Endothelial cell of umbilical vein (primary cell): ENCODE results near the gene CRYBA4. TPM values are rescaled to one million over a fixed set of nuclear protein-coding genes. Genes with fewer than 3 reads are reported as not detected.
A peak's percentile ranks its signal among the peaks of the same experiment; 100 is the strongest.

Experiments
- BruUV-seq: library from RNA; stranded (reverse); fragments of 400-500 nt; replicated peaks from 2 replicates; lab custom pipeline; 2021; lab: Mats Ljungman, UMichigan
- CTCF ChIA-PET: fragments of 300-600, 350-600 bp; sonication (Branson Sonifier 250); formaldehyde crosslinking; loops from one replicate; lab custom pipeline; 2021; ENCODE audit warnings: antibody characterized with exemption, inconsistent platforms; lab: Charles Lee
- POLR2A ChIA-PET: fragments of 300-600, 350-600 bp; sonication (Branson Sonifier 250); formaldehyde crosslinking; loops from one replicate; lab custom pipeline; 2021; ENCODE audit warnings: antibody characterized with exemption, inconsistent platforms; lab: Charles Lee
- DNase-seq: peaks from one replicate; pipeline ENCODE4 v3.0.0-alpha.2; 2011; ENCODE audit warnings: low read depth, low spot score
- FAIRE-seq: peaks from 2 replicates; lab custom pipeline; 2011; peaks lifted over from hg19 to GRCh38; lab: Jason Lieb, UNC
- H2AFZ ChIP-seq: 2 replicates; pipeline ENCODE4 v1.6.0; 2012; ENCODE audit warnings: low read depth, low read length, control low read depth, inconsistent platforms
- H3K27ac ChIP-seq: 2 replicates; pipeline ENCODE4 v1.5.1; 2011; ENCODE audit warnings: low read depth, mild to moderate bottlenecking, control low read depth, low read length, moderate library complexity; ENCODE audit not compliant: insufficient read depth
- H3K27me3 ChIP-seq, 2 experiments: 2 replicates each; pipeline versions ENCODE4 v1.6.0 to v1.6.1; 2011; ENCODE audit warnings: low read length in 2 of 2, mixed read lengths in 1 of 2; ENCODE audit not compliant: control insufficient read depth in 2 of 2, insufficient read depth in 2 of 2
- H3K36me3 ChIP-seq, 2 experiments: 2 replicates in 1 of 2; 3 replicates in 1 of 2; pipeline ENCODE4 v1.5.1; 2011; ENCODE audit warnings: low read length in 2 of 2, mild to moderate bottlenecking in 1 of 2, moderate library complexity in 1 of 2; ENCODE audit not compliant: control insufficient read depth in 2 of 2, insufficient read depth in 2 of 2; ENCODE audit errors: extremely low read depth in 1 of 2
- H3K4me1 ChIP-seq: 3 replicates; pipeline ENCODE4 v1.5.1; 2011; ENCODE audit warnings: mild to moderate bottlenecking, low read length; ENCODE audit not compliant: control insufficient read depth, insufficient read depth; ENCODE audit errors: extremely low read depth
- H3K4me2 ChIP-seq: 2 replicates; pipeline ENCODE4 v1.6.1; 2011; ENCODE audit warnings: low read length, control low read depth, mixed read lengths; ENCODE audit not compliant: insufficient read depth
- H3K4me3 ChIP-seq, 3 experiments: fragments of 200-600 bp in 1 of 3; sonication (generic), shearing (Covaris generic) in 1 of 3; replicated peaks in 1 of 3; 2 replicates each; pipeline ENCODE4 v1.5.1; 2011 to 2016; ENCODE audit warnings: control low read depth in 3 of 3, low read length in 3 of 3, mild to moderate bottlenecking in 2 of 3, inconsistent platforms in 1 of 3, low read depth in 1 of 3, moderate library complexity in 1 of 3; ENCODE audit not compliant: insufficient read depth in 1 of 3
- H3K79me2 ChIP-seq: 2 replicates; pipeline ENCODE4 v1.6.0; 2012; ENCODE audit warnings: low read length, inconsistent platforms; ENCODE audit not compliant: control insufficient read depth, insufficient read depth
- H3K9ac ChIP-seq: replicated peaks from 2 replicates; pipeline ENCODE3; 2011; ENCODE audit warnings: low read length, control low read depth; ENCODE audit not compliant: insufficient read depth; ENCODE audit errors: extremely low read depth
- H3K9me1 ChIP-seq: replicated peaks from 3 replicates; pipeline ENCODE4 v1.6.0; 2011; ENCODE audit warnings: mild to moderate bottlenecking, low read length; ENCODE audit not compliant: control insufficient read depth, insufficient read depth; ENCODE audit errors: extremely low read depth
- H3K9me3 ChIP-seq: replicated peaks from 2 replicates; pipeline ENCODE4 v1.5.1; 2012; ENCODE audit warnings: low read length, inconsistent platforms; ENCODE audit not compliant: control insufficient read depth, insufficient read depth
- H4K20me1 ChIP-seq: replicated peaks from 2 replicates; pipeline ENCODE3; 2011; ENCODE audit warnings: mild to moderate bottlenecking, low read length; ENCODE audit not compliant: control insufficient read depth, insufficient read depth; ENCODE audit errors: extremely low read depth
- EZH2 ChIP-seq: IDR thresholded peaks from 2 replicates; pipeline ENCODE4 v1.6.1; 2012; ENCODE audit warnings: borderline replicate concordance, low read depth, mild to moderate bottlenecking, moderate library complexity, low read length, inconsistent platforms; ENCODE audit not compliant: severe bottlenecking
- FOS ChIP-seq: IDR thresholded peaks from 2 replicates; pipeline ENCODE4 v1.6.1; 2011; ENCODE audit warnings: mild to moderate bottlenecking, low read length, moderate library complexity, borderline replicate concordance; ENCODE audit not compliant: insufficient read depth
- GATA2 ChIP-seq: IDR thresholded peaks from 2 replicates; pipeline ENCODE4 v1.7.0; 2011; ENCODE audit warnings: low read depth, mild to moderate bottlenecking, moderate library complexity, mixed read lengths, low read length; ENCODE audit not compliant: insufficient read length, insufficient read depth
- JUN ChIP-seq: IDR thresholded peaks from 2 replicates; pipeline ENCODE4 v1.6.1; 2011; ENCODE audit warnings: borderline replicate concordance, low read depth; ENCODE audit not compliant: insufficient read length, insufficient read depth
- MYC ChIP-seq: IDR thresholded peaks from one replicate; pipeline ENCODE4 v1.6.1; 2011; ENCODE audit warnings: mild to moderate bottlenecking, low read depth, low read length
- POLR2A ChIP-seq: IDR thresholded peaks from 2 replicates; pipeline ENCODE4 v1.6.1; 2012; ENCODE audit warnings: low read depth, mild to moderate bottlenecking, control low read depth, low read length
- POLR2AphosphoS5 ChIP-seq: IDR thresholded peaks from 2 replicates; pipeline ENCODE4 v1.6.1; 2012; ENCODE audit warnings: low read depth, mild to moderate bottlenecking, control low read depth, low read length, moderate library complexity; ENCODE audit not compliant: insufficient read depth
- dilution Hi-C: fragments of 300-500 bp; cut with MboI; formaldehyde crosslinking; loops from one replicate; pipeline ENCODE4 v1.15.0; 2019; ENCODE audit warnings: low sequenced_read_pairs; ENCODE audit not compliant: extremely low pct_ligation_motif_present
- intact Hi-C: fragments of 100-400 bp; cut with micrococcal nuclease; formaldehyde crosslinking; loops from one replicate; pipeline ENCODE4 v1.10.0; 2022
- polyA plus RNA-seq, 4 experiments: library from polyadenylated mRNA; depleted of rRNA in 3 of 4; stranded (reverse) in 3 of 4; unstranded in 1 of 4; fragments of >200 nt; gene quantifications; 2 replicates each; pipeline versions ENCODE4 v1.2.1 to v1.2.3, GENCODE V29; 2011 to 2012; ENCODE audit warnings: missing spikeins in 1 of 4
- total RNA-seq: library from RNA; stranded (reverse); gene quantifications from 2 replicates; pipeline ENCODE4 v1.2.3, GENCODE V29; 2021
- TF ChIP-seq, protein P1 (sequence below), 2 donors: IDR thresholded peaks; 1 replicate in 1 of 2; 2 replicates in 1 of 2; pipeline ENCODE4 v1.5.1; 2011; ENCODE audit warnings: low read length in 2 of 2, mild to moderate bottlenecking in 2 of 2, moderate library complexity in 2 of 2, control low read depth in 1 of 2, inconsistent platforms in 1 of 2, low read depth in 1 of 2; ENCODE audit not compliant: insufficient read depth in 1 of 2; ENCODE audit errors: extremely low read depth in 1 of 2
- TF ChIP-seq, protein P2 (sequence below): IDR thresholded peaks from 2 replicates; pipeline ENCODE4 v1.6.1; 2011; ENCODE audit not compliant: insufficient read depth, insufficient read length

The CRYBA4 gene
- total and polyA plus RNA-seq, 2 donors (not counting 3 experiments of a cell fraction or from before 2014, with no cell fraction given): not detected

DNA sequence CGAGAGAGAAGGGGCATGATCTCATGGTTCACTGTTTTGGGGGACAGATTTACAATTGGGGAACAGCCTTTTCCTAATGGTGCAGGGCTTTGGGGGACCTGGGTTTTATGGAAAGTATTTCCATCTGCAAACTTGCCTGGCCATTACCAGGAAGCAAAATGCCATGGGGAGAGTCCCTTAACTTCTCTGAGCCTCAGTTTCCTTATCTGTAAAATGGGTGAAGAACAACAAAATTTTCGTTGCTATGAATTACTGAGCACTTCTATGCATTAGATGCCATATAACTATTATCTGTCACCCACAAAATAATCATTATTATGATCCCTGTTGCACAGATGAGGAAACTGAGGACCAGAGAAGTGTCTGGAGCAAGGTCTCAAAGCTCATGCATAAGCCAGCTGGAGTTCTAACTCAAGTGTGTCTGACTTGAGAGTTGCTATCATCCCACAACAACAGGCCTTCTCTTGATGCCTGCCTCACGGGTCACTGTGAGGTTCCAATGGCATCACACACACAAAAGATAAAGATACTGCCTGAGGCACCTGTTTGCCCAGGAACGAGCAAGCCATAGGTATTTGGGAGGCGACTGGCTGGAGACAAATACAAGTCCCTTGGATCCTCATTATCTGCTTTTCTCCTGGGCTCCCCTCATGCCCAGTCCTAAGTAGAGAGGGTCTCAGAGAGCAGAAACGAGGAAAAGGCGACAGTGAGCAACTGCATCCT is 47.6 kb upstream of the CRYBA4 start:
- H3K36me3 ChIP-seq: peaks cover 0 to 4% of the 10 kb centered on the region in 2 experiments
- peaks cover 18% of the 10 kb centered on the region for H3K79me2 ChIP-seq
- dilution Hi-C loops (no loop called here), intact Hi-C loops (no loop called here)
- no peak overlapping the region for H2AFZ ChIP-seq
- peaks cover 4% of the 10 kb centered on the region for H4K20me1 ChIP-seq
- H3K4me2 ChIP-seq: peak overlapping the region; percentile 52
- no peaks in the 10 kb centered on the region for H3K27me3 ChIP-seq
- no peak overlapping the region for H3K9ac ChIP-seq
- TF ChIP-seq JUN (no peak), EZH2 (no peak), GATA2 (no peak), POLR2AphosphoS5 (no peak), POLR2A (no peak), FOS (no peak), MYC (no peak)
- TF ChIP-seq, protein P1, sequence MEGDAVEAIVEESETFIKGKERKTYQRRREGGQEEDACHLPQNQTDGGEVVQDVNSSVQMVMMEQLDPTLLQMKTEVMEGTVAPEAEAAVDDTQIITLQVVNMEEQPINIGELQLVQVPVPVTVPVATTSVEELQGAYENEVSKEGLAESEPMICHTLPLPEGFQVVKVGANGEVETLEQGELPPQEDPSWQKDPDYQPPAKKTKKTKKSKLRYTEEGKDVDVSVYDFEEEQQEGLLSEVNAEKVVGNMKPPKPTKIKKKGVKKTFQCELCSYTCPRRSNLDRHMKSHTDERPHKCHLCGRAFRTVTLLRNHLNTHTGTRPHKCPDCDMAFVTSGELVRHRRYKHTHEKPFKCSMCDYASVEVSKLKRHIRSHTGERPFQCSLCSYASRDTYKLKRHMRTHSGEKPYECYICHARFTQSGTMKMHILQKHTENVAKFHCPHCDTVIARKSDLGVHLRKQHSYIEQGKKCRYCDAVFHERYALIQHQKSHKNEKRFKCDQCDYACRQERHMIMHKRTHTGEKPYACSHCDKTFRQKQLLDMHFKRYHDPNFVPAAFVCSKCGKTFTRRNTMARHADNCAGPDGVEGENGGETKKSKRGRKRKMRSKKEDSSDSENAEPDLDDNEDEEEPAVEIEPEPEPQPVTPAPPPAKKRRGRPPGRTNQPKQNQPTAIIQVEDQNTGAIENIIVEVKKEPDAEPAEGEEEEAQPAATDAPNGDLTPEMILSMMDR (IDR thresholded peaks at IDR 0.05; ENCODE audit: extremely low read depth in 1 of 2, insufficient read depth in 1 of 2, low read depth in 1 of 2, low read length in 2 of 2): no peak
- TF ChIP-seq, protein P2, sequence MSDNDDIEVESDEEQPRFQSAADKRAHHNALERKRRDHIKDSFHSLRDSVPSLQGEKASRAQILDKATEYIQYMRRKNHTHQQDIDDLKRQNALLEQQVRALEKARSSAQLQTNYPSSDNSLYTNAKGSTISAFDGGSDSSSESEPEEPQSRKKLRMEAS: no peak
- H3K4me1 ChIP-seq: peaks cover 23% of the 10 kb centered on the region
- FAIRE-seq (no peak), DNase-seq (no peak)
- no peaks in the 10 kb centered on the region for H3K9me1 ChIP-seq
- H3K27ac ChIP-seq: peak overlapping the region; percentile 67
- POLR2A ChIA-PET: no interaction called here
- CTCF ChIA-PET: interaction anchor here (0.6 to 1.5 kb wide), 2 partner anchors 70 to 92 kb away, joined by 3 read pairs; no protein-coding TSS in a partner anchor
- BruUV-seq: no TSS peak
- no peaks in the 10 kb centered on the region for H3K9me3 ChIP-seq
- no peak overlapping the region for H3K4me3 ChIP-seq
